Measurements from ENCODE around the gene TMTC2. TPM values are rescaled to one million over a fixed set of nuclear protein-coding genes. Genes with fewer than 3 reads are reported as not detected.

Gene TMTC2
- total RNA-seq, 1 donor from 2014 or later, result 0.93 TPM

- no peak for ATAC-seq
- no peak for DNase-seq (ENCODE audit: low spot score)
Measured at GRCh38 chr12:82998509-82998908, 311.8 kb downstream of the TMTC2 start.

DNA sequence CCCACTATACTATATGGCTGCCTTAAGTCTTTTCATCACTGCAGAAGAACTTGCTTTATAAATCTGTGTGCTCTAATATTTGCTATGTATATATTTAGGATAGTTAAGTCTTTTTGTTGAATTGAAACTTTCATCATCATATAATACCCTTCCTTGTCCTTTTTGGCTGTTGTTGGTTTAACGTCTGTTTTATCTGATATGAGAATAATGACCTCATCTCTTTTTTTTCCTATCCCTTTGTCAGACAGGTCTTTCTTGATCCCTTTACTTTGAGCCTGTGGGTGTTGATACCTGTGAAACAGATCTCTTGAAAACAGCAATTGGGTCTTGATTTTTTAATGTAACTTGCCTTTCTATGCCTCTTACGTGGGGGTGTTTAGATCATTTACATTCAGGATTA lies 316.3 kb downstream of the TMTC2 start:
- ATAC-seq (no peak), DNase-seq (ENCODE audit: low spot score) (no peak)

- DNase-seq (ENCODE audit: low spot score) (no peak), ATAC-seq (no peak)
Measured at GRCh38 chr12:83005534-83006197, 319.0 kb downstream of the TMTC2 start.

GRCh38 chr12:83008703-83009102 lies 322.0 kb downstream of the TMTC2 start:
- DNase-seq (ENCODE audit: low spot score), result no peak
- ATAC-seq, result no peak

DNA sequence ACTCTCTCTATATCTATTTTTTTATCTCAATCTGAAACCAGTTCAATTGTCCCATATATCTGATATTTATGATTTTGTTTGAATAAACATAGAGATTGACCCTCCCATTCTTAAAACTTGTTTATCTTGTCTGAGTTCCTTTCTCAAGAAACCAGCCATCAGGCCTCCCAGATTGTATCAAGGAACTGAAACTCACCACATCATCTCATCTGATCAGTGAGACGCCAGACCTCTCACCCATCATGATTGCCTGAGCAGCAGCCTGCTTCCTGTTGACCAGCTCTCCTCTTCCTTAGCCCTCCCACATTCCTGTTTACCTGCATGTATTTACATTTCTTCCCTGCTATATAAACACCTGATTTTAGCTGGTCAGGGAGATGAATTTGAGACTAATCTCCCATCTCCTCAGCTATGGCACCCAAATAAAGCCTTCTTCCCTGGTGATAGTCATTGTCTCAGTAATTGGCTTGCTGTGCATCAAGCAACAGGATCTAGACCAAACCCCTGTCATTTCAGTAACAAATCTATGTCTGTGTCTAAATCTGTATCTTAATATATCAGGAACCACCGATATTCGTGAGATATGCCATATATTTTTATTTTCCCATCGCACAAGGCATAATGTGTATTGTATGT lies 323.6 kb downstream of the TMTC2 start:
- DNase-seq (ENCODE audit: low spot score), result no peak
- no peak for ATAC-seq

DNA sequence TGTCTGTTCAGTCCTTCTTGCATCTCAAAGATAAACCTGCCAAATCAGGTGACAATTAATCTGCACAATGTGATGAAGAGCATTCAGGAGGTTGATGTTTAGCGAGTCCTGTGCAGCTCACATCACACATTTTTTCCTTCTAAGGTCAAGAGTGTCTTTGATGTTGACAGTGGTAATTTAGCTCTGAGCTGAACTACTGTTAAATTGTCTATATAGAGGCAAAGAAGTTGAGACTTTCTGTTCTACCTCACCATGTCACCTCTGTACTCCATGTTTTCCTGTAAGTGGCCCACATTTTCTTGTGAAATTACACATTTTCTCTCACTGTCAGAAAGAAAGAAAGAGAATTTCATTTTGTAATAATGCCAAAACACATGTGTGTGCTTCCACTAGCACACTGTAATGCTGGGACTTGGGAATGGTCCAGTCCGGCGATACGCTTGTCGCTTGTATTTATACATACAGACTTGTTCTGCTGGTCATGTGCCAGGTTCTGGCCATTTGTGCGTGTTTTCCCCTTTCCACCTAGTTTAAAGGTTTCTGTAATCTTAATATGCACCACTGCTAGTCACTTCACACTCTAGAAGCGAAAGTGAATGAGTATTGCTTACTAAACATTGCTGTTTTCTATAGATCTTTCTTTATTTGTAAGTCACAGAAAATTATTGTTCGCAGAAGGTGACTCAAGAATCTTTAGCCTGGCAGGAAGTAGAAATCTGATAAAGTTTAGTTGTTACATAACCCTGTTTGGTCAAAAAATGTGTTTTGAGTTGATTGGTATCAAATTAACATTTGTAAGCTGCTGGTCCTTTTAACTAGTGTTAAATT lies 328.9 kb downstream of the TMTC2 start:
- ATAC-seq (no peak), DNase-seq (ENCODE audit: low spot score) (no peak)

GRCh38 chr12:83016218-83016835 lies 329.6 kb downstream of the TMTC2 start:
- no peak for DNase-seq (ENCODE audit: low spot score)
- no peak for ATAC-seq

GRCh38 chr12:83016991-83017390 lies 330.3 kb downstream of the TMTC2 start:
- ATAC-seq, result no peak

GRCh38 chr12:83018088-83018487 lies 331.4 kb downstream of the TMTC2 start:
- ATAC-seq (no peak), DNase-seq (ENCODE audit: low spot score) (no peak)

More at GRCh38 chr12:83016991-83017390, 330.3 kb downstream of the TMTC2 start:
- DNase-seq (ENCODE audit: low spot score), result no peak

GRCh38 chr12:83027021-83027723 lies 340.5 kb downstream of the TMTC2 start:
- DNase-seq (ENCODE audit: low spot score) (no peak), ATAC-seq (no peak)

DNA sequence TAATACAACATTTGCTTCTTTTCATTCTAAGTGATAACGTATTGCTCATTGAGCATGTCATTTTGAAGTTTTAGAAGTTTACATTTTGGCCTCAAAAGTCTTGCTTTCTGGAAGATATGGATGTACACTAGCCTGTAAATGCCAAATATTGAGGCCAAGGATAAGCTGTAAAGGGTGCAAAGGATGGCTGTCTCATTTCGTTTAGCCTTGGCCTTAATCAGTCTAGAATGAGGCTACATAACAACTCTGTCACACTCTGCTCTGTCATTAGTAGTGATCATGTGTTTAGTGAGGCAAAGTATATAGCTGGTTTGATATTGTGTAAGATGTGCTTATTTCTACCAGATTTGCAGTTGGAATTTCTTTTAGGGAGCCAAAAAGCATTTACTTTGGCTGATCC lies 344.5 kb downstream of the TMTC2 start:
- ATAC-seq (no peak), DNase-seq (ENCODE audit: low spot score) (no peak)

GRCh38 chr12:83036847-83037246 lies 350.1 kb downstream of the TMTC2 start:
- no peak for DNase-seq (ENCODE audit: low spot score)
- no peak for ATAC-seq

- ATAC-seq, result no peak
- no peak for DNase-seq (ENCODE audit: low spot score)
Measured at GRCh38 chr12:83039413-83039812, 352.7 kb downstream of the TMTC2 start.

DNA sequence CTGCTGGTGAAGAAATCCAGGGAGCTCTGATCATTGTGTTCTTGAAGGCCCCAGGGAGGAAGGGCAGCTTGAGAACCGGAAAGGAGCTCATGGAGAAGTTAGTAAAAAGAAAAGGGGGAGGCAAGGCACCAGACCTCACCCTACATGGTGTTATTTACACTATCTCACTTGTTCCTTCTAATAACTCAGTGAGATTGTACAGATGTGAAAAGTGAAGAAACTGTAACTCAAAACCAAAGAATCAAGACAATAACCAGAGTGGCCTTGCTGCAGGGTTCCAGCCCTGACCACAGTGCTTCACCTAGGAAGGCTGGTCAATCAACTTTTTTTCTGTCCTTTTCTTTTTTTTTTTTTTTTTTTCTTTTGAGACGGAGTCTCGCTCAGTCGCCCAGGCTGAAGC lies 353.6 kb downstream of the TMTC2 start:
- DNase-seq (ENCODE audit: low spot score) (no peak), ATAC-seq (no peak)

DNA sequence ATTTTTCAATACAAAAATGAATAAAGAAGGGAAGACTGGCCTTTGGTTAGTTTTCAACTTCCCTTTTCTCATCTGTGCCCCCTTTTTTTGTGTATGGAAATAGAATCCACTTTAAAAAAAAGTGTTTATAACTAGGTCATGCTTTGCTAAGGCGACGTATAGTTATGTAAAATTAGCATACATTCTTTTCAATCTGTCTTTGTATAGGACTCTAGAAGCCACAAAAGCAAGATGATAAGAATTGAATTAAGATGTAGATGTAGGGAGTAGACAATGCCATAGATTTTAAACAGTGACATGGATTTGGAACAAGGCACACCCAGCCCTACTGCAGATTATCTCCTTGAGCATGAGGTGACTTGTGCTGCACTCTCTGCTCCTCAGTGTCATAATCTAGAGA lies 354.3 kb downstream of the TMTC2 start:
- DNase-seq (ENCODE audit: low spot score) (no peak), ATAC-seq (no peak)

- no peak for ATAC-seq
Measured at GRCh38 chr12:83042441-83043200, 355.9 kb downstream of the TMTC2 start.

DNA sequence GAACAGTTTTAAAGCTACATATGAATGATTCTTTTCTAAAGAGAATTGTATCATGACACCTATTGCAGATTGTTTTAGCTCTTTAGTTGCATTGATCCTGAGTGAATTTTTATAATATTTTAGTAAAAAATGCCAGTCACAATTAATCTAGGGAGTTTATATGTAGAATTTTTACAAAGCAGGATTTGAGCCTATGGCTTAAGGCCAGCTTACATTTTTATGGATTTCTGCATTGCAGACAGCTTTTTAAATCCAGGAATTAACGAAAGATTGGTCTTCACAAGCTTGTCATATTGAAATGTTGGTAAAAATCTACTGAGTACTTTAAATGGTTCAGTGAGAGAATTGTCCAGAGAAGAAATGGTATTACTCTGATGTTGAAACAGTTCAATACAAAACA lies 358.0 kb downstream of the TMTC2 start:
- DNase-seq (ENCODE audit: low spot score) (no peak), ATAC-seq (no peak)

More at GRCh38 chr12:83042441-83043200, 355.9 kb downstream of the TMTC2 start:
- no peak for DNase-seq (ENCODE audit: low spot score)

DNA sequence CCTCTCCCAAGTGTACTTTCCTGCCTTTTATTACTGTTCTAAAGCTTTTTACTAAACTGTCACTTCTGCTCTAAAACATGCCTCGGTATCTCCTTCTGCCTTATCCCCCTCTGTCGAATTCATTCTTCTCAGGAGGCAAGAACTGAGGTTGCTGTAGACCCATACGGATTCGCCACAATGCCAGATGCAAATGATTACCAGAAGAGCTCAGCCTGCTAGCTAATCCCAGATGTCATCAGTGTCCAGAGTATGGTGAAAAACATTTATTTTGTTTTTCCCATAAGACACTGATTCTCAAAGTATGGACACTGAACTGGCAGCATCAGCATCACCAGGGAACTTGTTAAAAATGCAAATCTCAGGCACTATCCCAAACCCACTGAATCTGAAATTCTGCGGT lies 359.3 kb downstream of the TMTC2 start:
- DNase-seq (ENCODE audit: low spot score) (no peak), ATAC-seq (no peak)

DNA sequence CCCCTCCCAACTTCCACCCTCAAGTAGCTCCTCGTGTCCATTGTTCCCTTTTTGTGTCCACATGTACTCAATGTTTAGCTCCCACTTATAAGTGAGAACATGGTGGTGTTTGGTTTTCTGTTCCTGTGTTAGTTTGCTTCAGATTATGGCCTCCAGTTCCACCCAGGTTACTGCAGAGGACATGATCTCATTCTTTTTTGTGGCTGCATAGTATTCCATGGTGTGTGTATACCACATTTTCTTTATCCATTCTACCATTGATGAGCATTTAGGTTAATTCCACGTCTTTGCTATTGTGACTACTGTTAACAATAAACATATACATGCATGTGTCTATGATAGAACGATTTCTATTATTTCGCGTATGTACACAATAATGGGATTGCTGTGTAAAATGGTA lies 362.6 kb downstream of the TMTC2 start:
- ATAC-seq (no peak), DNase-seq (ENCODE audit: low spot score) (no peak)

DNA sequence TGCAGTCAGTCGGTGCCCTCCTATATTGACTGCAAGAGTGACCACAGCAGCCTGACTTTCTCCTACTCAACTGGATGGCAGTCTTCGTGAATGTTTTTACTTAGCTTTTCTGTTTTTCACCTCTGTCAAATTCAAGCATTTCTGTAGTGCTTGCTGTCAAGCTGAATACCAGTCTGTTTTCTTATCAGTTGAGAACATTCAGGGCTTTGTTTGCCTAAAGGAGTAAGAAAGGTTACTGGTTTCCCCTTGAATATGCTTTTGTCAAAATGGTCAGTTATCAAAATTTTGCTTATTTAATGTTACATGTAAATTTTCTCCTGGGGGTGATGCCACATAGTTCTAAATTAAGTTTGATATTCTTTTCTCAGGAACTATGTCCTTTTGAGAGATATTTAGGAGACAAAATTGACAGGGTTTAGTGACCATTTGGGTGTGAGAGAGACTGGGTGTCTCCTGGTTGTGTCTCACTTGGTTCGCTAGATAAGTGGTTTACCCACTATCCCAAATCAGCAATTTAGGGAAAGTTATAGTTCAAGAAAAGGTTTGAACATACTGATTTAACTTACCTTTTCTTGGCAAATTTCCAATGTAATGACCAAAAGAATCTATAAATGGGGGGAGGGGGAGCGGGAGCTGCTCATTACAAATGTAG lies 366.3 kb downstream of the TMTC2 start:
- ATAC-seq (no peak), DNase-seq (ENCODE audit: low spot score) (no peak)

All from left lobe of liver (tissue), 2 donors.